RKO (cell line): ENCODE results near the gene FRK.
"Not testable (repeated sequence)": the region's sequence is repeated elsewhere in the genome, so short reads cannot be mapped to it uniquely, and the experiment has no call there.

ENCODE experiments used
- DNase-seq: peaks from one replicate; pipeline ENCODE4 v3.0.0-alpha.2; 2016; ENCODE audit warnings: low spot score

FRK gene

GRCh38 chr6:115937502-115937901, 123.2 kb downstream of the FRK start:
- DNase-seq = not testable (repeated sequence)

GRCh38 chr6:115935361-115935760, 125.3 kb downstream of the FRK start:
- DNase-seq = no peak

GRCh38 chr6:115934829-115935228, 125.9 kb downstream of the FRK start:
- no peak for DNase-seq

- DNase-seq = no peak
These were observed 126.5 kb downstream of the FRK start for GRCh38 chr6:115934145-115934544.

GRCh38 chr6:115932481-115932880, 128.2 kb downstream of the FRK start:
- DNase-seq = peak; percentile 12

GRCh38 chr6:115928000-115928399, 132.7 kb downstream of the FRK start:
- DNase-seq = not testable (repeated sequence)

GRCh38 chr6:115922971-115923370, 137.7 kb downstream of the FRK start:
- DNase-seq = no peak

GRCh38 chr6:115914098-115914497, 146.6 kb downstream of the FRK start:
- no peak for DNase-seq

GRCh38 chr6:115909923-115910546, 150.7 kb downstream of the FRK start:
- no peak for DNase-seq

- DNase-seq = no peak
These were observed 151.7 kb downstream of the FRK start for GRCh38 chr6:115908906-115909559.

GRCh38 chr6:115905471-115905870, 155.2 kb downstream of the FRK start:
- no peak for DNase-seq

- no peak for DNase-seq
These were observed 158.3 kb downstream of the FRK start for GRCh38 chr6:115902436-115902835.

GRCh38 chr6:115901896-115902295, 158.8 kb downstream of the FRK start:
- no peak for DNase-seq

- no peak for DNase-seq
These were observed 160.9 kb downstream of the FRK start for GRCh38 chr6:115899730-115900282.

- DNase-seq = no peak
These were observed 162.4 kb downstream of the FRK start for GRCh38 chr6:115898246-115898645.

- DNase-seq = peak; percentile 44
These were observed 164.1 kb downstream of the FRK start for GRCh38 chr6:115896538-115897129.

- no peak for DNase-seq
These were observed 166.2 kb downstream of the FRK start for GRCh38 chr6:115894426-115894992.

GRCh38 chr6:115891750-115892149, 168.9 kb downstream of the FRK start:
- no peak for DNase-seq

GRCh38 chr6:115891111-115891669, 169.5 kb downstream of the FRK start:
- peak; percentile 80 for DNase-seq

GRCh38 chr6:115890238-115890637, 170.5 kb downstream of the FRK start:
- no peak for DNase-seq

- not testable (repeated sequence) for DNase-seq
These were observed 171.8 kb downstream of the FRK start for GRCh38 chr6:115888687-115889470.

- no peak for DNase-seq
These were observed 172.8 kb downstream of the FRK start for GRCh38 chr6:115887891-115888290.
